H1 (cell line): Measurements from ENCODE around the gene XAF1. TPM values are rescaled to one million over a fixed set of nuclear protein-coding genes. Genes with fewer than 3 reads are reported as not detected.

Source experiments
- CTCF ChIA-PET: fragments of 300-600 bp; sonication (Branson Sonifier 250); formaldehyde crosslinking; loops from one replicate; lab custom pipeline; 2021; ENCODE audit not compliant: partially characterized antibody; lab: Charles Lee
- POLR2A ChIA-PET: fragments of 300-600 bp; sonication (Branson Sonifier 250); formaldehyde crosslinking; loops from one replicate; lab custom pipeline; 2021; ENCODE audit warnings: inconsistent platforms; ENCODE audit not compliant: partially characterized antibody; lab: Charles Lee
- DNase-seq, 2 experiments: peaks; one replicate each; pipeline versions ENCODE4 v3.0.0 to v3.0.0-alpha.2; 2010 to 2022; ENCODE audit warnings: low spot score in 2 of 2, low read depth in 1 of 2, mixed read lengths in 1 of 2
- FAIRE-seq: peaks from 2 replicates; lab custom pipeline; 2011; peaks lifted over from hg19 to GRCh38; lab: Jason Lieb, UNC
- H2AFZ ChIP-seq: 2 replicates; pipeline ENCODE4 v1.8.1; 2012; ENCODE audit warnings: low read length, inconsistent platforms
- H2AK5ac ChIP-seq: 2 replicates; pipeline ENCODE4 v1.6.1; 2013; ENCODE audit warnings: low read depth, low read length
- H2BK120ac ChIP-seq: replicated peaks from 2 replicates; pipeline ENCODE3; 2013; ENCODE audit warnings: low read depth, low read length, inconsistent platforms
- H2BK12ac ChIP-seq: 2 replicates; pipeline ENCODE4 v1.6.1; 2013; ENCODE audit warnings: low read depth, low read length
- H2BK15ac ChIP-seq: 2 replicates; pipeline ENCODE4 v1.6.1; 2013; ENCODE audit warnings: low read length
- H2BK20ac ChIP-seq: 2 replicates; pipeline ENCODE4 v1.6.1; 2013; ENCODE audit warnings: low read length
- H2BK5ac ChIP-seq: 2 replicates; pipeline ENCODE4 v1.6.1; 2013; ENCODE audit warnings: low read depth, low read length
- H3K14ac ChIP-seq: 2 replicates; pipeline ENCODE4 v1.6.1; 2013; ENCODE audit warnings: inconsistent platforms; ENCODE audit not compliant: insufficient read length
- H3K18ac ChIP-seq: 2 replicates; pipeline ENCODE4 v1.6.1; 2013; ENCODE audit warnings: low read length; ENCODE audit errors: extremely low read depth
- H3K23ac ChIP-seq: 2 replicates; pipeline ENCODE4 v1.6.1; 2013; ENCODE audit warnings: inconsistent platforms; ENCODE audit not compliant: insufficient read length
- H3K23me2 ChIP-seq: 2 replicates; pipeline ENCODE4 v1.6.1; 2013; ENCODE audit warnings: low read depth, low read length
- H3K27ac ChIP-seq: 2 replicates; pipeline ENCODE4 v1.6.1; 2011; ENCODE audit warnings: low read depth, low read length, inconsistent platforms
- H3K27me3 ChIP-seq, 4 experiments: replicated peaks in 1 of 4; 1 replicate in 1 of 4; 2 replicates in 3 of 4; pipeline versions ENCODE4 v1.6.1 to v1.8.1; 2011 to 2013; ENCODE audit warnings: low read length in 3 of 4, mild to moderate bottlenecking in 3 of 4, inconsistent platforms in 2 of 4, mixed read lengths in 2 of 4, moderate library complexity in 1 of 4; ENCODE audit not compliant: control insufficient read depth in 3 of 4, insufficient read depth in 3 of 4; ENCODE audit errors: extremely low read depth in 1 of 4
- H3K36me3 ChIP-seq, 4 experiments: 2 replicates each; pipeline versions ENCODE4 v1.6.1 to v1.8.1; 2011 to 2013; ENCODE audit warnings: mild to moderate bottlenecking in 4 of 4, low read length in 3 of 4, moderate library complexity in 2 of 4, control low read depth in 1 of 4, inconsistent platforms in 1 of 4; ENCODE audit not compliant: insufficient read depth in 4 of 4, control insufficient read depth in 2 of 4
- H3K4ac ChIP-seq: replicated peaks from 2 replicates; pipeline ENCODE3; 2013; ENCODE audit warnings: low read length, low read depth, mixed read lengths, inconsistent platforms; ENCODE audit not compliant: insufficient read length
- H3K4me1 ChIP-seq, 4 experiments: replicated peaks in 1 of 4; 1 replicate in 1 of 4; 2 replicates in 3 of 4; pipeline versions ENCODE4 v1.6.1 to v1.8.1; 2011 to 2013; ENCODE audit warnings: low read length in 3 of 4, inconsistent platforms in 2 of 4, mixed read lengths in 1 of 4; ENCODE audit not compliant: insufficient read depth in 4 of 4, control insufficient read depth in 3 of 4
- H3K4me2 ChIP-seq, 2 experiments: 2 replicates each; pipeline versions ENCODE4 v1.6.1 to v1.8.1; 2011 to 2013; ENCODE audit warnings: low read depth in 2 of 2, low read length in 2 of 2, control low read depth in 1 of 2, inconsistent platforms in 1 of 2, mild to moderate bottlenecking in 1 of 2; ENCODE audit not compliant: insufficient read depth in 1 of 2
- H3K4me3 ChIP-seq, 4 experiments: fragments of 200-600, 300-600 bp in 1 of 4; sonication (generic), shearing (Covaris generic), sonication (Bioruptor Twin) in 1 of 4; 2 replicates each; pipeline versions ENCODE4 v1.5.1 to v1.8.1; 2011 to 2016; ENCODE audit warnings: low read length in 4 of 4, low read depth in 3 of 4, control low read depth in 2 of 4, inconsistent platforms in 2 of 4, mild to moderate bottlenecking in 2 of 4, mixed read lengths in 1 of 4, moderate library complexity in 1 of 4; ENCODE audit not compliant: insufficient read depth in 2 of 4; ENCODE audit errors: extremely low read depth in 1 of 4
- H3K56ac ChIP-seq: replicated peaks from 2 replicates; pipeline ENCODE3; 2013; ENCODE audit warnings: low read depth, mild to moderate bottlenecking, mixed read lengths, low read length, inconsistent platforms; ENCODE audit not compliant: insufficient read length
- H3K79me1 ChIP-seq: 2 replicates; pipeline ENCODE4 v1.6.1; 2013; ENCODE audit warnings: low read depth, low read length, control low read depth
- H3K79me2 ChIP-seq, 2 experiments: 2 replicates each; pipeline versions ENCODE4 v1.6.1 to v1.8.1; 2012 to 2013; ENCODE audit warnings: low read length in 2 of 2, mild to moderate bottlenecking in 2 of 2, inconsistent platforms in 1 of 2; ENCODE audit not compliant: insufficient read depth in 2 of 2, control insufficient read depth in 1 of 2
- H3K9ac ChIP-seq, 4 experiments: replicated peaks in 1 of 4; 1 replicate in 1 of 4; 2 replicates in 3 of 4; pipeline versions ENCODE4 v1.6.1 to v1.8.1; 2011 to 2013; ENCODE audit warnings: low read depth in 3 of 4, low read length in 3 of 4, control low read depth in 2 of 4, mild to moderate bottlenecking in 2 of 4, moderate library complexity in 2 of 4, inconsistent platforms in 1 of 4; ENCODE audit errors: extremely low read depth in 1 of 4
- H3K9me3 ChIP-seq, 2 experiments: 2 replicates each; pipeline versions ENCODE4 v1.6.1 to v1.8.1; 2012 to 2013; ENCODE audit warnings: mild to moderate bottlenecking in 2 of 2, moderate library complexity in 2 of 2, control low read depth in 1 of 2, inconsistent platforms in 1 of 2, low read depth in 1 of 2, low read length in 1 of 2, mixed read lengths in 1 of 2; ENCODE audit not compliant: insufficient read depth in 2 of 2
- H4K20me1 ChIP-seq, 2 experiments: replicated peaks in 1 of 2; 2 replicates each; pipeline versions ENCODE3 to v1.8.1; 2011 to 2013; ENCODE audit warnings: inconsistent platforms in 2 of 2, low read length in 2 of 2, mild to moderate bottlenecking in 1 of 2; ENCODE audit not compliant: insufficient read depth in 2 of 2, control insufficient read depth in 1 of 2
- H4K5ac ChIP-seq: 2 replicates; pipeline ENCODE4 v1.6.1; 2013; ENCODE audit warnings: low read length, low read depth, mixed read lengths, inconsistent platforms; ENCODE audit not compliant: insufficient read length
- H4K8ac ChIP-seq: 2 replicates; pipeline ENCODE4 v1.8.0; 2013; ENCODE audit warnings: mild to moderate bottlenecking, moderate library complexity, low read length, inconsistent platforms; ENCODE audit not compliant: insufficient read depth; ENCODE audit errors: extremely low read depth
- H4K91ac ChIP-seq: replicated peaks from 2 replicates; pipeline ENCODE3; 2013; ENCODE audit warnings: low read length, mixed read lengths, inconsistent platforms; ENCODE audit not compliant: insufficient read length
- ASH2L ChIP-seq: fragments of 200-600, 300-600 bp; sonication (generic); IDR thresholded peaks from one replicate; pipeline ENCODE4 v1.7.1; 2017; ENCODE audit warnings: low read length
- CHD1 ChIP-seq: IDR thresholded peaks from 2 replicates; pipeline ENCODE4 v1.6.1; 2012; ENCODE audit warnings: low read depth, low read length, improper control_type of control experiment
- EP300 ChIP-seq, 2 experiments: IDR thresholded peaks; 1 replicate in 1 of 2; 2 replicates in 1 of 2; pipeline ENCODE4 v1.6.1; 2011 to 2012; ENCODE audit warnings: low read depth in 2 of 2, low read length in 2 of 2, mild to moderate bottlenecking in 2 of 2, borderline replicate concordance in 1 of 2, inconsistent platforms in 1 of 2, moderate library complexity in 1 of 2
- JUND ChIP-seq: IDR thresholded peaks from 2 replicates; pipeline ENCODE4 v1.6.1; 2011; ENCODE audit warnings: mild to moderate bottlenecking, improper control_type of control experiment, low read length
- KDM4A ChIP-seq: IDR thresholded peaks from one replicate; pipeline ENCODE4 v1.7.1; 2012; ENCODE audit warnings: low read depth, mild to moderate bottlenecking, moderate library complexity, low read length, inconsistent platforms; ENCODE audit not compliant: severe bottlenecking
- POU5F1 ChIP-seq: IDR thresholded peaks from 2 replicates; pipeline ENCODE4 v1.6.1; 2011; ENCODE audit warnings: low read depth, mild to moderate bottlenecking, low read length, moderate library complexity
- RNF2 ChIP-seq: fragments of 200-900, 300-1000 bp; sonication (generic); IDR thresholded peaks from 2 replicates; pipeline ENCODE4 v1.7.1; 2016; ENCODE audit warnings: borderline replicate concordance, low read depth, mild to moderate bottlenecking, antibody characterized with exemption, low read length; ENCODE audit not compliant: poor library complexity, severe bottlenecking; ENCODE audit errors: missing control alignments
- SIRT6 ChIP-seq: IDR thresholded peaks from one replicate; pipeline ENCODE4 v1.7.1; 2012; ENCODE audit warnings: low read length, inconsistent platforms
- SP4 ChIP-seq: IDR thresholded peaks from 2 replicates; pipeline ENCODE4 v1.6.1; 2012; ENCODE audit warnings: low read length, inconsistent platforms
- SRF ChIP-seq: IDR thresholded peaks from 2 replicates; pipeline ENCODE4 v1.6.1; 2011; ENCODE audit warnings: mild to moderate bottlenecking, low read depth, low read length, moderate library complexity
- TBP ChIP-seq: IDR thresholded peaks from 2 replicates; pipeline ENCODE4 v1.6.1; 2011; ENCODE audit warnings: low read depth, low read length, improper control_type of control experiment
- ZNF274 ChIP-seq: IDR thresholded peaks from 2 replicates; pipeline ENCODE4 v1.7.0; 2012; ENCODE audit warnings: low read length, borderline replicate concordance; ENCODE audit errors: extremely low read depth
- WGBS, 2 experiments: shearing (Covaris generic) in 1 of 2; methylation state at CpG; one replicate each; pipeline versions ENCODE4 v1.1.6 to v1.1.7; 2013 to 2015; ENCODE audit warnings: low lambda C conversion rate in 2 of 2, mixed read lengths in 2 of 2, inconsistent platforms in 1 of 2, low coverage in 1 of 2, missing lambda C conversion rate in 1 of 2; ENCODE audit not compliant: insufficient replicate concordance in 2 of 2, insufficient coverage in 1 of 2, insufficient read length in 1 of 2; ENCODE audit errors: extremely low coverage in 1 of 2, missing lambda C conversion rate in 1 of 2; 5-methylcytosine and 5-hydroxymethylcytosine counted together
- polyA plus RNA-seq, 7 experiments: library from polyadenylated mRNA; depleted of rRNA in 3 of 7; stranded (reverse) in 5 of 7; unstranded in 2 of 7; fragments of >200 nt in 5 of 7; fragments of 200-250 nt in 2 of 7; gene quantifications; 1 replicate in 5 of 7; 2 replicates in 1 of 7; 4 replicates in 1 of 7; pipeline versions ENCODE4 v1.2.1 to v1.2.3, GENCODE V29; 2011 to 2013; ENCODE audit warnings: missing spikeins in 2 of 7, mixed read lengths in 2 of 7
- total RNA-seq: library from RNA; stranded (reverse); fragmentation: NEBNext Ultra II Directional; extraction: Animal tissue kit (Norgen Biotek cat#: 25700); gene quantifications from 2 replicates; pipeline ENCODE4 v1.2.1, GENCODE V29; 2021

XAF1 gene
- total and polyA plus RNA-seq, 2 of the 8 experiments (the other 6 are each of a cell fraction or from before 2014, with no cell fraction given): not detected

GRCh38 chr17:6724009-6724408 is 31.8 kb upstream of the XAF1 start:
- 85% methylated on average over 5 of the region's 5 CpGs; no CpG with 5 or more reads in 1 of the 2 experiments for WGBS, 2 experiments
- Histone ChIP-seq H4K5ac (no peak overlapping the region), H2BK5ac (no peak overlapping the region), H3K27me3 (peaks cover 0 to 2% (median 0%) of the 10 kb centered on the region in 4 experiments; a peak in 1 of 7 replicates), H3K27ac (no peak overlapping the region), H4K20me1 (no peaks in the 10 kb centered on the region), H3K23ac (no peak overlapping the region), H4K8ac (no peak overlapping the region; the same call in 1 of the 2 replicates), H2BK120ac (no peak overlapping the region), H3K4me3 (no peak overlapping the region), H3K56ac (no peak overlapping the region), H2BK20ac (no peak overlapping the region), H3K9ac (no peak overlapping the region; a peak in 1 of 7 replicates), H2BK15ac (no peak overlapping the region), H2BK12ac (no peak overlapping the region), H2AFZ (no peak overlapping the region), H3K14ac (no peak overlapping the region), H3K4me1 (no peaks in the 10 kb centered on the region), H3K36me3 (no peaks in the 10 kb centered on the region), H3K9me3 (no peaks in the 10 kb centered on the region), H2AK5ac (no peak overlapping the region), H3K4me2 (no peak overlapping the region), H3K79me2 (no peaks in the 10 kb centered on the region), H3K79me1 (no peaks in the 10 kb centered on the region), H4K91ac (no peak overlapping the region), H3K4ac (no peak overlapping the region), H3K18ac (no peak overlapping the region), H3K23me2 (no peaks in the 10 kb centered on the region)
- DNase-seq (no peak), FAIRE-seq (no peak)
- POLR2A ChIA-PET: no interaction called here
- CTCF ChIA-PET: no interaction called here
- no peak for TF ChIP-seq ZNF274
- no peak for TF ChIP-seq SRF
- no peak for TF ChIP-seq TBP
- TF ChIP-seq RNF2: no peak
- no peak for TF ChIP-seq JUND
- TF ChIP-seq ASH2L: no peak
- no peak for TF ChIP-seq SIRT6
- TF ChIP-seq POU5F1: no peak
- TF ChIP-seq EP300 (IDR thresholded peaks at IDR 0.05; ENCODE audit: borderline replicate concordance in 1 of 2, low read depth in 2 of 2, low read length in 2 of 2): no peak
- TF ChIP-seq CHD1: no peak
- TF ChIP-seq KDM4A: no peak
- no peak for TF ChIP-seq SP4
